Small intestine (tissue), 16 donors: ENCODE results near the gene FANCF. TPM values are rescaled to one million over a fixed set of nuclear protein-coding genes. Genes with fewer than 3 reads are reported as not detected.
A peak's percentile ranks its signal among the peaks of the same experiment; 100 is the strongest.

Experiments
- DNase-seq, 2 donors: peaks; one replicate each; pipeline versions ENCODE4 v3.0.0 to v3.0.0-alpha.2; 2013
- FAIRE-seq: peaks from 2 replicates; lab custom pipeline; 2012; peaks lifted over from hg19 to GRCh38; lab: Jason Lieb, UNC
- H3K27ac ChIP-seq, 3 donors: one replicate each; pipeline ENCODE4 v1.5.1; 2013; ENCODE audit warnings: low read length in 2 of 3, mild to moderate bottlenecking in 2 of 3, control low read depth in 1 of 3, inconsistent platforms in 1 of 3, low read depth in 1 of 3, moderate library complexity in 1 of 3
- H3K27me3 ChIP-seq, 3 donors: one replicate each; pipeline ENCODE4 v1.6.1; 2013; ENCODE audit warnings: low read length in 3 of 3, inconsistent platforms in 1 of 3; ENCODE audit not compliant: control insufficient read depth in 3 of 3, insufficient read depth in 3 of 3
- H3K36me3 ChIP-seq, 3 donors: one replicate each; pipeline ENCODE4 v1.6.1; 2013; ENCODE audit warnings: low read length in 3 of 3, inconsistent platforms in 1 of 3, low read depth in 1 of 3, mild to moderate bottlenecking in 1 of 3, moderate library complexity in 1 of 3; ENCODE audit not compliant: control insufficient read depth in 3 of 3, insufficient read depth in 2 of 3
- H3K4me1 ChIP-seq, 3 donors: one replicate each; pipeline ENCODE4 v1.6.1; 2013; ENCODE audit warnings: low read length in 2 of 3, inconsistent platforms in 1 of 3, low read depth in 1 of 3, mild to moderate bottlenecking in 1 of 3, moderate library complexity in 1 of 3; ENCODE audit not compliant: control insufficient read depth in 3 of 3, insufficient read depth in 2 of 3
- H3K4me3 ChIP-seq, 3 donors: one replicate each; pipeline ENCODE4 v1.5.1; 2013; ENCODE audit warnings: low read length in 3 of 3, control low read depth in 1 of 3, inconsistent platforms in 1 of 3, low read depth in 1 of 3, mild to moderate bottlenecking in 1 of 3, moderate library complexity in 1 of 3
- H3K9me3 ChIP-seq, 2 donors: one replicate each; pipeline ENCODE4 v1.6.1; 2013; ENCODE audit warnings: low read depth in 1 of 2, low read length in 1 of 2; ENCODE audit not compliant: control insufficient read depth in 2 of 2, insufficient read depth in 1 of 2
- WGBS, 3 donors: extraction: QIAGEN DNeasy Blood & Tissue Kit; methylation state at CpG; one replicate each; pipeline ENCODE4 v1.1.7; 2013; 5-methylcytosine and 5-hydroxymethylcytosine counted together
- long read RNA-seq, 10 donors: transcript quantifications; one replicate each; lab custom pipeline, GENCODE V29; 2026
- polyA plus RNA-seq, 4 donors: library from polyadenylated mRNA; stranded (reverse) in 3 of 4; unstranded in 1 of 4; fragments of 200-250 nt in 3 of 4; fragments of 120-200 nt in 1 of 4; gene quantifications; one replicate each; pipeline versions ENCODE4 v1.2.1 to v1.2.3, GENCODE V29; 2013
- donor health status: healthy with polysubstance abuse.
- donor health status: control.
- donor health status: control.
- donor health status: Bipolar disorder and iron deficiency.
- donor health status: healthy.

FANCF gene, protein sequence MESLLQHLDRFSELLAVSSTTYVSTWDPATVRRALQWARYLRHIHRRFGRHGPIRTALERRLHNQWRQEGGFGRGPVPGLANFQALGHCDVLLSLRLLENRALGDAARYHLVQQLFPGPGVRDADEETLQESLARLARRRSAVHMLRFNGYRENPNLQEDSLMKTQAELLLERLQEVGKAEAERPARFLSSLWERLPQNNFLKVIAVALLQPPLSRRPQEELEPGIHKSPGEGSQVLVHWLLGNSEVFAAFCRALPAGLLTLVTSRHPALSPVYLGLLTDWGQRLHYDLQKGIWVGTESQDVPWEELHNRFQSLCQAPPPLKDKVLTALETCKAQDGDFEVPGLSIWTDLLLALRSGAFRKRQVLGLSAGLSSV
- polyA plus RNA-seq = 10 to 100 TPM in 3 of 4 donors, 1 to 10 TPM in 1; 6.2 to 16.3 (median 13.0) TPM
- long read RNA-seq, donor 1, transcript FANCF-201 (1 exons, 2,952 nt) = major isoform, 64 of 64 reads
- long read RNA-seq, donor 1, partial matches to known transcripts = 0 of 64 reads
- long read RNA-seq, donor 1, other reads (novel, unspliced or antisense) = 0 of 64 reads
- long read RNA-seq, donor 2, transcript FANCF-201 (1 exons, 2,952 nt) = major isoform, 7 of 7 reads
- long read RNA-seq, donor 2, partial matches to known transcripts = 0 of 7 reads
- long read RNA-seq, donor 2, other reads (novel, unspliced or antisense) = 0 of 7 reads
- long read RNA-seq, donor 3, transcript FANCF-201 (1 exons, 2,952 nt) = major isoform, 31 of 31 reads
- long read RNA-seq, donor 3, partial matches to known transcripts = 0 of 31 reads
- long read RNA-seq, donor 3, other reads (novel, unspliced or antisense) = 0 of 31 reads
- long read RNA-seq, donor 4 = 0 reads
- long read RNA-seq, donor 5, transcript FANCF-201 (1 exons, 2,952 nt) = major isoform, 11 of 11 reads
- long read RNA-seq, donor 5, partial matches to known transcripts = 0 of 11 reads
- long read RNA-seq, donor 5, other reads (novel, unspliced or antisense) = 0 of 11 reads
- long read RNA-seq, donor 6, transcript FANCF-201 (1 exons, 2,952 nt) = major isoform, 18 of 18 reads
- long read RNA-seq, donor 6, partial matches to known transcripts = 0 of 18 reads
- long read RNA-seq, donor 6, other reads (novel, unspliced or antisense) = 0 of 18 reads
- long read RNA-seq, donor 7 = 0 reads
- long read RNA-seq, donor 8, partial matches to known transcripts = 0 of 1 reads
- long read RNA-seq, donor 8, other reads (novel, unspliced or antisense) = 0 of 1 reads
- long read RNA-seq, donor 9, partial matches to known transcripts = 0 of 4 reads
- long read RNA-seq, donor 9, other reads (novel, unspliced or antisense) = 0 of 4 reads
- long read RNA-seq, donor 10, transcript FANCF-201 (1 exons, 2,952 nt) = major isoform, 20 of 20 reads
- long read RNA-seq, donor 10, partial matches to known transcripts = 0 of 20 reads
- long read RNA-seq, donor 10, other reads (novel, unspliced or antisense) = 0 of 20 reads

DNA sequence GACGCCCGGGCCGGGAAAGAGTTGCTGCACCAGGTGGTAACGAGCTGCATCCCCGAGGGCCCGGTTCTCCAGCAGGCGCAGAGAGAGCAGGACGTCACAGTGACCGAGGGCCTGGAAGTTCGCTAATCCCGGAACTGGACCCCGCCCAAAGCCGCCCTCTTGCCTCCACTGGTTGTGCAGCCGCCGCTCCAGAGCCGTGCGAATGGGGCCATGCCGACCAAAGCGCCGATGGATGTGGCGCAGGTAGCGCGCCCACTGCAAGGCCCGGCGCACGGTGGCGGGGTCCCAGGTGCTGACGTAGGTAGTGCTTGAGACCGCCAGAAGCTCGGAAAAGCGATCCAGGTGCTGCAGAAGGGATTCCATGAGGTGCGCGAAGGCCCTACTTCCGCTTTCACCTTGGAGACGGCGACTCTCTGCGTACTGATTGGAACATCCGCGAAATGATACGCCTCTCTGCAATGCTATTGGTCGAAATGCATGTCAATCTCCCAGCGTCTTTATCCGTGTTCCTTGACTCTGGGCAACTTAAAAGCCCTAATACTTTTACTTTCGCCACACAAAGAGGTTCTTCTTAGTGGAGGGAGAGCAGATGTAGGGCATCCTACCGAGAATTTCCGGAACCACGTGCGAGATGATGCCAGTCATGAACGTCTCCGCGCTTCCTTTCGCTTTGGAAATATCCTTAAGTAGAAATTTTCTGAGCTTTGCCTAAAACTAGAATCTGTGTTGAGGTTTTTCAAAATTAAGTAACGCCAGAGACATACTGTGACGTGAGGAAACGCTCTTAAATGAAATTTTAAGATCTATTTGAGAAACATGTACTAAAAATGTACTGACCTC lies at the start of gene FANCF:
Gene FANCF, minus strand, starts transcription at position 376 of the 840 bp plus-strand sequence. Its CDS starts 13 bp downstream, at position 363.
- WGBS, 3 donors = 0 to 1% (median 0%) methylated on average over 54 to 55 of the region's 55 CpGs
- Histone ChIP-seq H3K4me1 (peaks cover 0 to 11% (median 0%) of the 10 kb centered on the region in 3 donors), H3K27me3 (no peaks in the 10 kb centered on the region), H3K27ac (peak within 1 kb of the TSS; percentile 94 to 98 (median 95)), H3K4me3 (peak within 1 kb of the TSS; percentile 70 to 98 (median 71)), H3K9me3 (no peaks in the 10 kb centered on the region), H3K36me3 (no peaks in the 10 kb centered on the region)
- FAIRE-seq (no peak), DNase-seq (peak; percentile 100)

DNA sequence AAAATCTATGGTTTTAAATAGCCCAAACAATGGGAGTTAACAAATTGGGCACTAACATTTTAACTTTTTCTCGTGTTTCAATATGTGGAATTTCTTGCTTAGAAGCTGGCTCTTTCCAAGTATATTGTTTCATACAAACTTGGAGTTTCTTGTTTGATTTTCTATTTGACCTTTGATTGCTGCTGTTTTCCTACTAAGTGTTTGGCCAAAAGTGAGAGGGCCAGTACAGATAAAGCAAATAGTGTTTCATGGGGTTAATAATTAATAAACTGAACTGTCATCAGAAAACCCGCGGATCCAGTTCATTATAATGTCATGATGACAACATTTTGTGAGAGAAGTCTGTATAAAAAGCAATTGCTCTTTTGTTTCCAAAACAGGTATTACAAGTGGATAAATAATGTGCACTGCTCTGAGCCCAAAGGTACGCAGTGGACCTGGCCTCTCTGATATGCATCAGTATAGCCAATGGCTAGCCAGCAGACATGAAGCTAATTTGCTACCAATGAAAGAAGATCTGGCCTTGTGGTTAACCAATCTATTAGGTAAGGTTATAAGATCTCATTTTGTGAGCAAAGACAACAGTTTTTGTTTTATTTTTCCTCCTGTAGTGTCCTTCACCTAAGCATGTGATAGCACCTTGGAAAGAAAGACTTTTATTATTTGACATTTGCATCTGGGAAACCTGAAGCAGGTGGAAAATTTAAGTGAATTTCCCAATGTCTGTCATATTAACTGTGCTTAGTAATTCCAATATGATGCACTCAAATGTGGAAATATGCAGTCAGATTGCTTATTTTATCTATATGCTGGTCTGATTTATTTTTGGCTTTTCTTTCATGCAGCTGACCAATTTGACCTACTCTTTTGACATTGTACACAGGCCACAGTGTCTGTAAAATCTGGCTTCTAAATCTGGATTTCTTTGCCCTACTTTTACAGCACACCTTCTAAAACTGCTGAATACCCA lies 49.1 kb upstream of the FANCF start:
- peaks cover 0 to 21% (median 0%) of the 10 kb centered on the region in 3 donors for H3K4me1 ChIP-seq
- H3K4me3 ChIP-seq = peak overlapping the region in 1 of 3 donors; percentile 0
- 14 to 63% (median 34%) methylated on average over 4 of the region's 4 CpGs for WGBS, 3 donors
- H3K27ac ChIP-seq = peak overlapping the region in 1 of 3 donors; percentile 76
- DNase-seq (peak; percentile 66 to 70), FAIRE-seq (no peak)
- H3K27me3 ChIP-seq = no peaks in the 10 kb centered on the region
- H3K36me3 ChIP-seq = no peaks in the 10 kb centered on the region
- H3K9me3 ChIP-seq = no peaks in the 10 kb centered on the region

DNA sequence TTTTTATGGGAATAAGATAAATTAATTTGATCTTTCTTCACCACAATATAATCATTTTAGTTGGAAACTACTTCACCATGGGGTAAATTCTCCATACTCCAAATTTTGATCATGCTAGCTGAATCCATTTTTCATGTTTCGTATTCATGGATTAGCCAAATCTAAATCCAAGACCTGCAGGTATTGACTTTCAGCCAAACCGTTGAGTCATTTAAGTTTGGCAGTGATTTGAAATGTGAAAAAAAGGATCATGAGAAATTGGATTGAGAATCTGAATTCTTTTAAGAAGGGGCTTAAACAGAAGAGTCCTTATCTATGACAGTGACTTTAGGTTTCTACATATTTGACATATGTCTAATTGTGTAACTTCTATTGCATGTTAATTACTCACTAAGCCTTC lies 46.1 kb upstream of the FANCF start:
- Histone ChIP-seq H3K27me3 (peaks cover 0 to 3% (median 0%) of the 10 kb centered on the region in 3 donors), H3K4me1 (peaks cover 0 to 20% (median 2%) of the 10 kb centered on the region in 3 donors), H3K27ac (no peak overlapping the region), H3K4me3 (no peak overlapping the region), H3K36me3 (no peaks in the 10 kb centered on the region), H3K9me3 (no peaks in the 10 kb centered on the region)
- 36 to 78% (median 59%) methylated on average over 2 of the region's 2 CpGs for WGBS, 3 donors
- FAIRE-seq = no peak
- DNase-seq = no peak

DNA sequence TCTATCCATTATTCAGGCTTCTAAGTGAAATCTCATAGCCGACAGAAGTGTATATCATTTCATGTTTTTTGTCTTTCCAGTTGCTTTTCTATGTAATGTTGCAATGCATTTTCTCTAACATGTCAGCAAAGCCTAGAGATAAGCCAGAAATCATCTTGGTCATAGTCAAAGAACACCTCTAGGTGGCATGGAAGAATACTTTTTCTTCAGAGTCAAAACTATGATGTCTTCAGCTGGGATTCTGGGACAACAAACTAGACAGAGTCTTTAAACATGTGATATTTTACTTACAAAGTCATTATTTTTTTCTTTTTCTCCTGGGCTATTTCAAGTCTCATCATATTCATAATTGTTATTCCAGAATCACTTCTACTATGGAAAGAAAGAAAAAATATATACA lies 45.2 kb upstream of the FANCF start:
- Histone ChIP-seq H3K9me3 (no peaks in the 10 kb centered on the region), H3K27me3 (peaks cover 0 to 8% (median 0%) of the 10 kb centered on the region in 3 donors), H3K36me3 (no peaks in the 10 kb centered on the region), H3K27ac (no peak overlapping the region), H3K4me3 (no peak overlapping the region), H3K4me1 (peaks cover 0 to 14% (median 3%) of the 10 kb centered on the region in 3 donors)
- DNase-seq (peak; percentile 54 to 56), FAIRE-seq (peak; percentile 19)
- WGBS, 3 donors = 28 to 70% (median 30%) methylated on average over 1 of the region's 1 CpG

DNA sequence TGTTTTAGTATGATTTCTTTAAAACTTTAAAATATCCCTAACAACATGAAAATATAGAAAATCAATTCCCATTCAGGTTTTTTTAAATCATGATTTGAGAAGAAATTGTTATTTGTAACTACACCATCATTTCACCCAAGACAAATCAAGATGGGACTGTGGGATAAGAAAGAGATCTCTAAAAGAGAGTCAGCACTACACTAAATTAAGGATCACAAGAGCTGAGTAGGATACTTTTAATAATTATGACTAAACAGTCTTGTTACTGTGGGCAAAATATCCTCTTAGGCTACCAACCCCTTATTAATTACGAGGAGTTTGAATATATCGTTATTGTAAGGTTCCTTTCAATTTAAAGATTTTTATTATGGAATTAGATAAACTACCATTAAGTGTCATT lies 43.7 kb upstream of the FANCF start:
- Histone ChIP-seq H3K27me3 (peaks cover 0 to 8% (median 0%) of the 10 kb centered on the region in 3 donors), H3K27ac (no peak overlapping the region), H3K9me3 (no peaks in the 10 kb centered on the region), H3K4me3 (no peak overlapping the region), H3K36me3 (no peaks in the 10 kb centered on the region), H3K4me1 (peaks cover 0 to 5% (median 3%) of the 10 kb centered on the region in 3 donors)
- FAIRE-seq (no peak), DNase-seq (no peak)
- WGBS, 3 donors = 87 to 96% (median 93%) methylated on average over 2 of the region's 2 CpGs

DNA sequence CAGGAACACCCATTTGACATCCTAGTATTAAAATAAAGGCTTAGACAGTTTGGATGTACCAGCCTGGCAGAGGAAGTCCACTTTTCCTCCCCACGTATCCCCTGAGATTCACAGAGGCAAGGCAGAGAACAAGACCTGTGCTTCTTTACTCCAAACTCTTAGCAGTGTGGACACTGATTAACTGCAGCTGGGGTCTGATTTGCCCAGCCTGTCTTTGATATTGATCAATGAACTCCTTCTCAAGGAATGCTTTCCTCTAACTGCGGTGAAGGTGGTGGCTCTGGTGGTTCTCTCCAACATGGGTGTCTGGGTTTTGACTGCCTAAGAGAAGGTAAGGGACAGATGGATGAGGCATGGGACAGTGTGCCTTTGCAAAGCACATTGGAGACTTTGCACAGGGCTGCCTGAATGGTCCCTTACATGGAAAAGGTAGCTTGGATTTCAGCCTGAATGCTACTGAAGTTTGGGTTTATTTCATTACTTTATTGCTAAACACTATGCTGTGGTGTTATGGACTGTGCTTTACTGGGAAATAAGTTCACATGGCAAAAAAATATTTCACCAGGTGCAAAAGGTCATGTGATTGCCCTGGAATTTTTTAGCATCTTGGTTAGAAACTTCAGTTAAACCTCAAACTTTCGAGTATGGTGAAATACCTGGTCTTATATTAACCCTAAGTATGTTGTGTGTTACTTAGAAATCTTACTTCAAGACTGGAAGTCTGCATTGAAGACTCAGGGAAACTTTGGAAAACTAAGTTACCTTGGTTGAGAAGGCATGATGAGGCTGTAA lies 42.6 kb upstream of the FANCF start:
- 44 to 58% (median 53%) methylated on average over 3 of the region's 3 CpGs for WGBS, 3 donors
- Histone ChIP-seq H3K36me3 (no peaks in the 10 kb centered on the region), H3K9me3 (no peaks in the 10 kb centered on the region), H3K27me3 (peaks cover 0 to 8% (median 0%) of the 10 kb centered on the region in 3 donors), H3K4me1 (peaks cover 0 to 3% (median 3%) of the 10 kb centered on the region in 3 donors), H3K27ac (no peak overlapping the region), H3K4me3 (no peak overlapping the region)
- no peak for DNase-seq
- no peak for FAIRE-seq
